Right renal pelvis (tissue), 4 donors: ENCODE data around the gene DEPDC1B. TPM values are rescaled to one million over a fixed set of nuclear protein-coding genes. Genes with fewer than 3 reads are reported as not detected.
A peak's percentile ranks its signal among the peaks of the same experiment; 100 is the strongest.
"Not testable (repeated sequence)": the region's sequence is repeated elsewhere in the genome, so short reads cannot be mapped to it uniquely, and the experiment has no call there.

Source experiments
- DNase-seq, 4 donors: peaks; one replicate each; pipeline ENCODE4 v3.0.0-alpha.2; 2013; ENCODE audit warnings: low read depth in 4 of 4, low spot score in 3 of 4, missing footprints in 1 of 4
- polyA plus RNA-seq, 4 donors: library from polyadenylated mRNA; unstranded; fragments of 120-200 nt; gene quantifications; one replicate each; pipeline ENCODE4 v1.2.1, GENCODE V29; 2013; ENCODE audit not compliant: insufficient read length in 4 of 4

Gene DEPDC1B
- 10 to 100 TPM; 27.6 to 31.2 (median 30.7) TPM for polyA plus RNA-seq

- DNase-seq: peak; percentile 80 to 85 (median 84)
Observed at GRCh38 chr5:60699609-60700415, at the start of gene DEPDC1B. Gene DEPDC1B, minus strand, starts transcription at chr5:60700166. Its CDS starts 73 bp downstream, at chr5:60700093.

- DNase-seq: no peak
Observed at GRCh38 chr5:60744682-60745081, 44.7 kb upstream of the DEPDC1B start.

- no peak for DNase-seq
Observed at GRCh38 chr5:60743511-60744314, 43.7 kb upstream of the DEPDC1B start.

GRCh38 chr5:60740322-60740721, 40.4 kb upstream of the DEPDC1B start:
- DNase-seq: no peak

- no peak for DNase-seq
Observed at GRCh38 chr5:60738933-60739332, 39.0 kb upstream of the DEPDC1B start.

GRCh38 chr5:60738461-60738860, 38.5 kb upstream of the DEPDC1B start:
- DNase-seq: no peak

- not testable (repeated sequence) for DNase-seq
Observed at GRCh38 chr5:60730858-60731257, 30.9 kb upstream of the DEPDC1B start.

- no peak for DNase-seq
Observed at GRCh38 chr5:60727033-60727679, 27.2 kb upstream of the DEPDC1B start.

GRCh38 chr5:60724126-60724525, 24.2 kb upstream of the DEPDC1B start:
- DNase-seq: no peak

GRCh38 chr5:60722416-60722815, 22.4 kb upstream of the DEPDC1B start:
- DNase-seq: no peak

- DNase-seq: no peak
Observed at GRCh38 chr5:60719329-60719728, 19.4 kb upstream of the DEPDC1B start.

GRCh38 chr5:60718166-60718892, 18.4 kb upstream of the DEPDC1B start:
- DNase-seq: no peak

- DNase-seq: not testable (repeated sequence)
Observed at GRCh38 chr5:60715201-60715928, 15.4 kb upstream of the DEPDC1B start.

GRCh38 chr5:60712950-60713349, 13.0 kb upstream of the DEPDC1B start:
- DNase-seq: no peak

GRCh38 chr5:60711892-60712291, 11.9 kb upstream of the DEPDC1B start:
- not testable (repeated sequence) for DNase-seq

GRCh38 chr5:60710362-60710761, 10.4 kb upstream of the DEPDC1B start:
- no peak for DNase-seq

GRCh38 chr5:60705144-60705543, 5.2 kb upstream of the DEPDC1B start:
- DNase-seq: no peak

- DNase-seq: no peak
Observed at GRCh38 chr5:60703944-60704343, 4.0 kb upstream of the DEPDC1B start.

GRCh38 chr5:60701321-60701968, 1.5 kb upstream of the DEPDC1B start:
- no peak for DNase-seq
